Keratinocyte (primary cell): ENCODE measurements around the gene PRSS16. TPM values are rescaled to one million over a fixed set of nuclear protein-coding genes. Genes with fewer than 3 reads are reported as not detected.
A peak's percentile ranks its signal among the peaks of the same experiment; 100 is the strongest.
"Not testable (repeated sequence)": the region's sequence is repeated elsewhere in the genome, so short reads cannot be mapped to it uniquely, and the experiment has no call there.

Experiments used
- DNase-seq: peaks from one replicate; pipeline ENCODE4 v3.0.0-alpha.2; 2011; ENCODE audit warnings: low read depth, missing footprints, low spot score
- FAIRE-seq: peaks from 2 replicates; lab custom pipeline; 2011; peaks lifted over from hg19 to GRCh38; lab: Jason Lieb, UNC
- H2AFZ ChIP-seq: 2 replicates; pipeline ENCODE4 v1.6.0; 2012; ENCODE audit warnings: low read length, control low read depth, inconsistent platforms; ENCODE audit not compliant: control insufficient read depth
- H3K27ac ChIP-seq: 2 replicates; pipeline ENCODE4 v1.5.1; 2011; ENCODE audit warnings: low read length; ENCODE audit not compliant: control insufficient read depth, insufficient read depth
- H3K27me3 ChIP-seq: 3 replicates; pipeline ENCODE4 v1.6.0; 2011; ENCODE audit warnings: low read length; ENCODE audit not compliant: control insufficient read depth, insufficient read depth; ENCODE audit errors: extremely low read depth
- H3K36me3 ChIP-seq, 2 experiments: 2 replicates in 1 of 2; 3 replicates in 1 of 2; pipeline ENCODE4 v1.5.1; 2011; ENCODE audit warnings: low read length in 2 of 2, mild to moderate bottlenecking in 1 of 2; ENCODE audit not compliant: control insufficient read depth in 2 of 2, insufficient read depth in 2 of 2; ENCODE audit errors: extremely low read depth in 1 of 2
- H3K4me1 ChIP-seq: 3 replicates; pipeline ENCODE4 v1.5.1; 2011; ENCODE audit warnings: low read length; ENCODE audit not compliant: control insufficient read depth, insufficient read depth; ENCODE audit errors: extremely low read depth
- H3K4me2 ChIP-seq: 3 replicates; pipeline ENCODE4 v1.6.0; 2011; ENCODE audit warnings: low read depth, low read length; ENCODE audit not compliant: control insufficient read depth, insufficient read depth; ENCODE audit errors: extremely low read depth
- H3K4me3 ChIP-seq, 3 experiments: fragments of 200-600 bp in 1 of 3; sonication (generic) in 1 of 3; 2 replicates in 2 of 3; 3 replicates in 1 of 3; pipeline ENCODE4 v1.5.1; 2011 to 2016; ENCODE audit warnings: low read length in 3 of 3, mild to moderate bottlenecking in 3 of 3, control low read depth in 2 of 3, inconsistent platforms in 1 of 3, low read depth in 1 of 3, mixed read lengths in 1 of 3, mixed run types in 1 of 3, moderate library complexity in 1 of 3; ENCODE audit not compliant: control insufficient read depth in 2 of 3, insufficient read depth in 2 of 3; ENCODE audit errors: extremely low read depth in 1 of 3
- H3K79me2 ChIP-seq: 2 replicates; pipeline ENCODE4 v1.6.0; 2012; ENCODE audit warnings: low read length; ENCODE audit not compliant: control insufficient read depth, insufficient read depth
- H3K9ac ChIP-seq: 3 replicates; pipeline ENCODE4 v1.6.0; 2011; ENCODE audit warnings: low read length; ENCODE audit not compliant: control insufficient read depth, insufficient read depth; ENCODE audit errors: extremely low read depth
- H3K9me1 ChIP-seq: 3 replicates; pipeline ENCODE4 v1.6.0; 2011; ENCODE audit warnings: low read length; ENCODE audit not compliant: control insufficient read depth, insufficient read depth; ENCODE audit errors: extremely low read depth
- H3K9me3 ChIP-seq: 2 replicates; pipeline ENCODE4 v1.5.1; 2012; ENCODE audit warnings: low read depth, low read length; ENCODE audit not compliant: control insufficient read depth
- H4K20me1 ChIP-seq: 3 replicates; pipeline ENCODE4 v1.6.0; 2011; ENCODE audit warnings: low read length; ENCODE audit not compliant: control insufficient read depth, insufficient read depth; ENCODE audit errors: extremely low read depth
- CTCF ChIP-seq, 3 experiments: IDR thresholded peaks in 1 of 3; conservative IDR thresholded peaks in 1 of 3; optimal IDR thresholded peaks in 1 of 3; 2 replicates in 2 of 3; 3 replicates in 1 of 3; pipeline versions ENCODE3 to v1.5.1; 2011; ENCODE audit warnings: low read length in 3 of 3, mild to moderate bottlenecking in 3 of 3, moderate library complexity in 2 of 3, control low read depth in 1 of 3, inconsistent platforms in 1 of 3; ENCODE audit not compliant: insufficient read depth in 2 of 3; ENCODE audit errors: extremely low read depth in 1 of 3
- EZH2 ChIP-seq: IDR thresholded peaks from one replicate; pipeline ENCODE4 v1.6.1; 2012; ENCODE audit warnings: inconsistent platforms, mild to moderate bottlenecking, low read length, moderate library complexity
- dilution Hi-C: fragments of 300-500 bp; cut with MboI; formaldehyde crosslinking; loops from one replicate; pipeline ENCODE4 v1.7.0; 2020; ENCODE audit warnings: low sequenced_read_pairs; ENCODE audit not compliant: extremely low pct_ligation_motif_present
- polyA plus RNA-seq, 5 experiments: library from polyadenylated mRNA; depleted of rRNA in 3 of 5; stranded (reverse) in 3 of 5; stranded (forward) in 1 of 5; unstranded in 1 of 5; fragments of >200 nt; gene quantifications; 1 replicate in 1 of 5; 2 replicates in 3 of 5; 3 replicates in 1 of 5; pipeline versions ENCODE4 v1.2.1 to v1.2.3, GENCODE V29; 2011 to 2012; ENCODE audit warnings: missing spikeins in 2 of 5, low read depth in 1 of 5, low replicate concordance in 1 of 5

Gene PRSS16
- polyA plus RNA-seq, 1 donor (not counting 4 experiments of a cell fraction or from before 2014, with no cell fraction given) = 8.9 TPM

GRCh38 chr6:27263886-27264285, 16.4 kb downstream of the PRSS16 start:
- Histone ChIP-seq H3K27ac (no peak overlapping the region), H3K27me3 (peaks cover 8% of the 10 kb centered on the region)
- FAIRE-seq = no peak

GRCh38 chr6:27267003-27267402, 19.5 kb downstream of the PRSS16 start:
- dilution Hi-C loops, H2AFZ ChIP-seq, H3K4me2 ChIP-seq, H3K9ac ChIP-seq, H3K4me1 ChIP-seq, H3K27me3 ChIP-seq, FAIRE-seq, H3K27ac ChIP-seq, H3K9me3 ChIP-seq, DNase-seq, H4K20me1 ChIP-seq, H3K36me3 ChIP-seq, H3K79me2 ChIP-seq, H3K4me3 ChIP-seq, H3K9me1 ChIP-seq: not testable (repeated sequence)

More at GRCh38 chr6:27263886-27264285, 16.4 kb downstream of the PRSS16 start:
- no peak overlapping the region for H3K4me3 ChIP-seq
- no peaks in the 10 kb centered on the region for H3K9me3 ChIP-seq
- dilution Hi-C loops = no loop called here
- H2AFZ ChIP-seq = no peak overlapping the region
- H3K4me1 ChIP-seq = no peaks in the 10 kb centered on the region
- DNase-seq = no peak
- no peak overlapping the region for H3K9ac ChIP-seq
- no peak for TF ChIP-seq CTCF (optimal IDR thresholded peaks at IDR 0.05 in 1 of 3, IDR thresholded peaks at IDR 0.05 in 1 of 3, conservative IDR thresholded peaks at IDR 0.05 in 1 of 3; ENCODE audit: extremely low read depth in 1 of 3, insufficient read depth in 2 of 3, low read length in 3 of 3)
- no peak for TF ChIP-seq EZH2
- H3K4me2 ChIP-seq = no peak overlapping the region
- no peaks in the 10 kb centered on the region for H4K20me1 ChIP-seq
- H3K79me2 ChIP-seq = no peaks in the 10 kb centered on the region
- no peaks in the 10 kb centered on the region for H3K36me3 ChIP-seq
- H3K9me1 ChIP-seq = no peaks in the 10 kb centered on the region

DNA sequence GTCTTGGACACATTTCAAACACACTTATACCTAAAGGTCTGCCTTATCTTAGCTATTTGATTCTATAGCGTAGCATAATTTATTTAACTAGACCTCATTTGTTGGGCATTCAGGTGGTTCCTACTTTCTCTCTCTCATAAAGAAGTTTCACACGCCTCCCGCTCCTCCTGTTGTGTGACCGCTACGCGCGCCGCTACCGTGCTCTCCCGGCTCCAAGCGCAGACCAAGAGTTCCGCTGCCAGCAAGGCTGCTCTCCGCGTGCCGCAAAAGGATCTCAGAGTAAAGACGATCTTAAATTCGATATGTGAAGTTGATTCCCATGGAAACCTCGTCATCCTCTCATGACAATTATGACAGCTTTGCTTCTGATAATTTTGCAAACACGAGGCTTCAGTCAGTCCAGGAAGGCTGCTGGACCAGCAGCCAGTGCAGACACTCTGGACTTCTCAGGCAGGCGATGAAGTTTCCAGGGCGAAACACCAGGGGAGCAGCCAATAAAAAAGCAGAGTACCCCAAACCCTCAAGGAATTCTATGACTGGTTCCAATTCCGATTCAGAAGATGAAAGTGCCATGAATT, 20.4 kb downstream of the PRSS16 start:
- DNase-seq (no peak), FAIRE-seq (no peak)
- Histone ChIP-seq H2AFZ (no peak overlapping the region), H3K27me3 (peaks cover 8% of the 10 kb centered on the region), H3K9me1 (no peaks in the 10 kb centered on the region), H3K9ac (no peak overlapping the region), H3K36me3 (no peaks in the 10 kb centered on the region), H3K27ac (no peak overlapping the region), H3K9me3 (no peaks in the 10 kb centered on the region), H3K4me2 (peak overlapping the region; percentile 46), H3K4me3 (peak overlapping the region in 1 of 3 experiments; percentile 16), H4K20me1 (no peaks in the 10 kb centered on the region), H3K79me2 (no peaks in the 10 kb centered on the region), H3K4me1 (no peaks in the 10 kb centered on the region)
- dilution Hi-C loops = no loop called here
- no peak for TF ChIP-seq CTCF (optimal IDR thresholded peaks at IDR 0.05 in 1 of 3, IDR thresholded peaks at IDR 0.05 in 1 of 3, conservative IDR thresholded peaks at IDR 0.05 in 1 of 3; ENCODE audit: extremely low read depth in 1 of 3, insufficient read depth in 2 of 3, low read length in 3 of 3)
- no peak for TF ChIP-seq EZH2
